Tibial artery (tissue), 4 donors: ENCODE data around the gene APIP.

Experiments used
- DNase-seq, 2 donors: peaks; one replicate each; pipeline ENCODE4 v3.0.0-alpha.2; 2019
- H3K27ac ChIP-seq, 2 donors: fragments of 200-600 bp; sonication (generic) in 1 of 2; 1 replicate in 1 of 2; 2 replicates in 1 of 2; pipeline ENCODE4 v1.5.1; 2018 to 2019; ENCODE audit warnings: mild to moderate bottlenecking in 1 of 2
- H3K27me3 ChIP-seq, 2 donors: fragments of 200-600 bp; sonication (generic) in 1 of 2; one replicate each; pipeline versions ENCODE4 v1.5.1 to v1.6.0; 2016 to 2019
- H3K36me3 ChIP-seq, 3 donors: fragments of 200-600 bp; sonication (generic) in 2 of 3; one replicate each; pipeline ENCODE4 v1.5.1; 2016 to 2019; ENCODE audit warnings: mild to moderate bottlenecking in 2 of 3
- H3K4me1 ChIP-seq, 4 donors: fragments of 200-600 bp; sonication (generic) in 2 of 4; 1 replicate in 3 of 4; 2 replicates in 1 of 4; pipeline ENCODE4 v1.5.1; 2016 to 2019
- H3K4me3 ChIP-seq, 2 donors: fragments of 200-600 bp; sonication (generic) in 1 of 2; 1 replicate in 1 of 2; 2 replicates in 1 of 2; pipeline ENCODE4 v1.5.1; 2018 to 2019; ENCODE audit warnings: mild to moderate bottlenecking in 2 of 2
- H3K9me3 ChIP-seq, 3 donors: fragments of 200-600 bp; sonication (generic) in 1 of 3; one replicate each; pipeline ENCODE4 v1.5.1; 2016 to 2019
- CTCF ChIP-seq, 2 experiments: fragments of 200-600 bp in 1 of 2; fragments of 450-650 bp in 1 of 2; IDR thresholded peaks; one replicate each; pipeline ENCODE4 v1.5.1; 2017 to 2019; ENCODE audit warnings: antibody characterized with exemption in 2 of 2, mild to moderate bottlenecking in 1 of 2, moderate library complexity in 1 of 2
- intact Hi-C: fragments of 100-400 bp; cut with DNase I; formaldehyde crosslinking; loops from one replicate; pipeline ENCODE4 v1.15.0; 2023; ENCODE audit warnings: low total_unique reads

Gene APIP

DNA sequence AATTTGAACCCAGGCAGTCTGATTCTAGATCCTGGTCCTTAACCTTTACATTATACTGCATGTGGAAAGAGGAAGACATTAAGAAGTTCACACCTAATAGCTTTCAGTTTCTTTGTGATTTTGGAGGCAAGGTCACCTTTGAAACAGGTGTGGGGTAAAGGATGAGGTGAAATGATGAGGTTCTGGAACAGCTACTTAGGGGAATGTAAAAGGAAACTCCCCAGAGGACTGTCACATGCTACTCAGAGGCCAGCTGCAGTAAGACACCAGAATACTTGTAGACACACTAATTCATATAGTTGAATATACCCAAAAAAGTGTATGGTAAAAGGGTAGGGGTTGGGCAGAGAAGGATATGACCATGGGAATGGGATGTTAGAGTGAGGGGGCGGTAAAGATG is 5.4 kb downstream of the APIP start:
- DNase-seq = no peak
- Histone ChIP-seq H3K9me3 (no peaks in the 10 kb centered on the region), H3K27ac (no peak overlapping the region), H3K4me1 (peaks cover 0 to 7% (median 2%) of the 10 kb centered on the region in 4 donors), H3K36me3 (no peaks in the 10 kb centered on the region), H3K4me3 (no peak overlapping the region), H3K27me3 (no peaks in the 10 kb centered on the region)
- intact Hi-C loops = loop anchor here (10.0 kb wide), 1 partner anchor 1354 kb away; no protein-coding TSS in a partner anchor
- TF ChIP-seq CTCF (IDR thresholded peaks at IDR 0.05) = no peak

DNA sequence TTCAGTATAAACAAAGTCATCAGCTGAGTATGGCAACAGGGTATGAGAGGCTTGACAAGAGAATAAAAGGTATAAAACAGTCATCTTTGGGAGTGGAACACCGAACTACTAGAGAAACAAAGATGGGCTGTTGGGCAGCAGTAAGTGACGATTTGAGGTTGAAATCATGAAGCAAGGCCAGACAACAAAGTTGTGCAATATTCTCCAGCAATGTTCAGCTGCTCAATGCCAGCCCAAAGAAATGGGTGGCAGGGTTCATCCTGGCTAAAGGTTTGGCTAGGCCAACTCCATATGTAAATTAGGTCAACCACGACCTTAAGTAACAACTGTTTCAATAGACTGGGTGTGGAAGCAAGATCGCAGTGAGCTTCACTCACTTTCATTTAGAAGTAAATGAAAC is 6.2 kb downstream of the APIP start:
- H3K27me3 ChIP-seq = no peaks in the 10 kb centered on the region
- no peaks in the 10 kb centered on the region for H3K36me3 ChIP-seq
- no peak overlapping the region for H3K27ac ChIP-seq
- peaks cover 0 to under 1% (median 0%) of the 10 kb centered on the region in 4 donors for H3K4me1 ChIP-seq
- no peak overlapping the region for H3K4me3 ChIP-seq
- intact Hi-C loops = loop anchor here (10.0 kb wide), 1 partner anchor 1355 kb away; no protein-coding TSS in a partner anchor
- DNase-seq = no peak
- TF ChIP-seq CTCF (IDR thresholded peaks at IDR 0.05) = no peak
- no peaks in the 10 kb centered on the region for H3K9me3 ChIP-seq

- H3K4me3 ChIP-seq = no peak overlapping the region
- H3K27ac ChIP-seq = no peak overlapping the region
- no peak for TF ChIP-seq CTCF (IDR thresholded peaks at IDR 0.05)
- intact Hi-C loops = no loop called here
- H3K9me3 ChIP-seq = no peaks in the 10 kb centered on the region
- no peaks in the 10 kb centered on the region for H3K27me3 ChIP-seq
- no peaks in the 10 kb centered on the region for H3K4me1 ChIP-seq
- no peak for DNase-seq
- no peaks in the 10 kb centered on the region for H3K36me3 ChIP-seq
These were observed 6.8 kb downstream of the APIP start for GRCh38 chr11:34909415-34909814.

DNA sequence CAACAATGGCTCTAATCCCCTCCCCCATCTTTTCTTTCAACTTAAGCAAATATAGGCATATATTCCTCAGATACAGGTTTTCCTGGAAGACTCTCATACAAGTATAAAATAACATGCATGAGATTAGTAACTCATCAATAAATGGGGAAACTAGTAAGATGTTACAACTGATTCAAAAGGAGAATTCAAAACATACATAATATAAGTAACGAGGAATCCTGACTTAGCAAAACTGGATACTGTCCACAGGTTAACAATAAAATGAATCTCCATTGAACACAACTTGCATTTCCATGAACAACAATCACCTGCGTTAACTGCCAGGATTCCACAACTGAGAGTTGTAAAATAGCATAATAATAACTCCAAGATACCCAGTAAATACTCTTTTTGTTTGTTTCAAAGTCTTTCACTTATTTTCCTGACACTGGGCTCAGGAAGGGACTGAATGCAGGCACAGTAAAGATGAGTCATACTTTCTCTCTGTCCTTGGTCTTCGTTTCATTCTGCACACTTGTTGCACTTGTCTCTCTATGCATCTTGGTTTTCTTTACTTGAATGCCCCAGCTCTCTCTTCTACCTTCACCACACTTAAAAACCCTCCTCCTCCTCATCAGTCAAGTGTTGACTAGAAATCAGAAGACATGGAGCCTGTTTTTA is 8.1 kb downstream of the APIP start:
- Histone ChIP-seq H3K4me1 (no peaks in the 10 kb centered on the region), H3K27ac (no peak overlapping the region), H3K4me3 (no peak overlapping the region), H3K9me3 (no peaks in the 10 kb centered on the region), H3K36me3 (no peaks in the 10 kb centered on the region), H3K27me3 (no peaks in the 10 kb centered on the region)
- intact Hi-C loops = no loop called here
- no peak for DNase-seq
- TF ChIP-seq CTCF (IDR thresholded peaks at IDR 0.05) = no peak

- no peak for TF ChIP-seq CTCF (IDR thresholded peaks at IDR 0.05)
- peaks cover 0 to 9% (median 0%) of the 10 kb centered on the region in 3 donors for H3K36me3 ChIP-seq
- intact Hi-C loops = no loop called here
- H3K4me1 ChIP-seq = no peaks in the 10 kb centered on the region
- no peak overlapping the region for H3K27ac ChIP-seq
- H3K27me3 ChIP-seq = no peaks in the 10 kb centered on the region
- DNase-seq = no peak
- H3K4me3 ChIP-seq = no peak overlapping the region
- H3K9me3 ChIP-seq = peaks cover 0 to 5% (median 0%) of the 10 kb centered on the region in 3 donors
These were observed 10.5 kb downstream of the APIP start for GRCh38 chr11:34905666-34906065.
